HCT116 (cell line): ENCODE results near the gene DCAF4L1. TPM values are rescaled to one million over a fixed set of nuclear protein-coding genes. Genes with fewer than 3 reads are reported as not detected.

Experiments used
- ATAC-seq: fragments of 200-7000 bp; cut with Tn5 transposase; 2 replicates; pipeline ENCODE4 v1.9.1; 2020; ENCODE audit warnings: mild to moderate bottlenecking, moderate library complexity
- BruUV-seq: library from RNA; stranded (reverse); fragments of 400-500 nt; replicated peaks from 2 replicates; lab custom pipeline; 2021; lab: Mats Ljungman, UMichigan
- CTCF ChIA-PET: fragments of 300-600 bp; sonication (Branson Sonifier 250); formaldehyde crosslinking; loops from one replicate; lab custom pipeline; 2021; ENCODE audit warnings: antibody characterized with exemption; lab: Charles Lee
- POLR2A ChIA-PET: fragments of 300-600, 350-600 bp; sonication (Branson Sonifier 250); formaldehyde crosslinking; loops from one replicate; lab custom pipeline; 2021; ENCODE audit warnings: antibody characterized with exemption; lab: Charles Lee
- RAD21 ChIA-PET, 2 experiments: fragments of 300-600 bp; sonication (Branson Sonifier 250); formaldehyde crosslinking; loops; one replicate each; lab custom pipeline; 2023; ENCODE audit warnings: low total read pairs in 2 of 2; ENCODE audit not compliant: uncharacterized antibody in 2 of 2, unreplicated experiment in 2 of 2, low non-redundant PET in 1 of 2; lab: Charles Lee
- DNase-seq: peaks from one replicate; pipeline ENCODE4 v3.0.0-alpha.2; 2010; ENCODE audit warnings: low read depth, low spot score
- H2AFZ ChIP-seq: fragments of 200-600 bp; shearing (Covaris generic), sonication (generic); 2 replicates; pipeline ENCODE4 v1.6.1; 2017; ENCODE audit warnings: low read depth, mixed run types, mixed read lengths, antibody characterized with exemption, low read length; ENCODE audit not compliant: poor library complexity, severe bottlenecking
- H3K27ac ChIP-seq: 2 replicates; pipeline ENCODE4 v1.5.1; 2012; ENCODE audit warnings: low read depth, low read length
- H3K27me3 ChIP-seq: fragments of 200-600 bp; sonication (generic); 2 replicates; pipeline ENCODE4 v1.6.1; 2016; ENCODE audit warnings: mixed run types, low read length, mixed read lengths; ENCODE audit not compliant: insufficient read depth
- H3K36me3 ChIP-seq, 2 experiments: fragments of 200-500 bp in 1 of 2; fragments of 200-600 bp in 1 of 2; sonication (Bioruptor generic) in 1 of 2; sonication (generic) in 1 of 2; 2 replicates each; pipeline versions ENCODE4 v1.5.1 to v1.6.1; 2014 to 2016; ENCODE audit warnings: low read length in 2 of 2, inconsistent platforms in 1 of 2, mixed read lengths in 1 of 2, mixed run types in 1 of 2; ENCODE audit not compliant: insufficient read depth in 2 of 2, control insufficient read depth in 1 of 2
- H3K4me1 ChIP-seq, 2 experiments: fragments of 200-600 bp in 1 of 2; sonication (generic) in 1 of 2; 2 replicates each; pipeline versions ENCODE4 v1.5.1 to v1.6.1; 2012 to 2017; ENCODE audit warnings: low read length in 2 of 2, inconsistent platforms in 1 of 2, mild to moderate bottlenecking in 1 of 2, mixed read lengths in 1 of 2, mixed run types in 1 of 2, moderate library complexity in 1 of 2; ENCODE audit not compliant: insufficient read depth in 2 of 2, control insufficient read depth in 1 of 2
- H3K4me2 ChIP-seq: fragments of 200-600 bp; sonication (generic); 2 replicates; pipeline ENCODE4 v1.6.1; 2017; ENCODE audit warnings: mixed run types, low read length, mixed read lengths
- H3K4me3 ChIP-seq, 2 experiments: fragments of 200-600 bp in 1 of 2; sonication (generic) in 1 of 2; replicated peaks in 1 of 2; 2 replicates each; pipeline ENCODE4 v1.5.1; 2011 to 2016; ENCODE audit warnings: low read length in 2 of 2, control low read depth in 1 of 2, low read depth in 1 of 2, mild to moderate bottlenecking in 1 of 2, mixed read lengths in 1 of 2, mixed run types in 1 of 2
- H3K79me2 ChIP-seq: fragments of 200-600 bp; sonication (generic); 2 replicates; pipeline ENCODE4 v1.6.1; 2017; ENCODE audit warnings: mild to moderate bottlenecking, mixed run types, low read length, moderate library complexity, mixed read lengths; ENCODE audit not compliant: insufficient read depth
- H3K9ac ChIP-seq: fragments of 200-600 bp; sonication (generic); 2 replicates; pipeline ENCODE4 v1.6.1; 2016; ENCODE audit warnings: low read length, mixed read lengths
- H3K9me2 ChIP-seq: fragments of 200-600 bp; sonication (generic), shearing (Covaris generic); 2 replicates; pipeline ENCODE4 v1.6.1; 2017; ENCODE audit warnings: mixed run types, mild to moderate bottlenecking, moderate library complexity; ENCODE audit not compliant: insufficient read depth
- H3K9me3 ChIP-seq, 2 experiments: fragments of 200-500 bp in 1 of 2; fragments of 200-600 bp in 1 of 2; sonication (Bioruptor generic) in 1 of 2; sonication (generic) in 1 of 2; 2 replicates each; pipeline ENCODE4 v1.6.1; 2014 to 2017; ENCODE audit warnings: low read length in 2 of 2, mixed read lengths in 2 of 2, inconsistent platforms in 1 of 2, low read depth in 1 of 2, mild to moderate bottlenecking in 1 of 2, mixed run types in 1 of 2, moderate library complexity in 1 of 2; ENCODE audit not compliant: control insufficient read depth in 1 of 2, insufficient read depth in 1 of 2
- H4K20me1 ChIP-seq: fragments of 200-600 bp; sonication (generic), shearing (Covaris generic); 2 replicates; pipeline ENCODE4 v1.6.1; 2017; ENCODE audit warnings: mixed run types, mild to moderate bottlenecking, moderate library complexity; ENCODE audit not compliant: insufficient read depth
- ATF3 ChIP-seq: IDR thresholded peaks from 2 replicates; pipeline ENCODE4 v1.6.1; 2012
- CEBPB ChIP-seq: IDR thresholded peaks from 2 replicates; pipeline ENCODE4 v1.6.1; 2012; ENCODE audit warnings: low read depth
- CTCF ChIP-seq, 3 experiments: fragments of 200-600 bp in 1 of 3; sonication (generic) in 1 of 3; IDR thresholded peaks in 2 of 3; conservative IDR thresholded peaks in 1 of 3; 2 replicates each; pipeline ENCODE4 v1.5.1; 2012 to 2017; ENCODE audit warnings: low read depth in 2 of 3, low read length in 2 of 3, antibody characterized with exemption in 1 of 3, borderline replicate concordance in 1 of 3, control low read depth in 1 of 3, mild to moderate bottlenecking in 1 of 3, mixed read lengths in 1 of 3, mixed run types in 1 of 3, moderate library complexity in 1 of 3; ENCODE audit not compliant: insufficient read depth in 1 of 3
- EGR1 ChIP-seq: IDR thresholded peaks from 2 replicates; pipeline ENCODE4 v1.6.1; 2012; ENCODE audit warnings: low read depth
- FOSL1 ChIP-seq: IDR thresholded peaks from 2 replicates; pipeline ENCODE4 v1.6.1; 2012; ENCODE audit warnings: low read depth
- SIN3A ChIP-seq: IDR thresholded peaks from 2 replicates; pipeline ENCODE4 v1.6.1; 2012; ENCODE audit warnings: low read depth
- SRF ChIP-seq: IDR thresholded peaks from 2 replicates; pipeline ENCODE4 v1.6.1; 2012; ENCODE audit warnings: low read depth
- TCF7L2 ChIP-seq: IDR thresholded peaks from 2 replicates; pipeline ENCODE4 v1.7.0; 2011; ENCODE audit warnings: borderline replicate concordance, inconsistent platforms; ENCODE audit not compliant: insufficient read depth, insufficient read length; ENCODE audit errors: extremely low read depth
- YY1 ChIP-seq: IDR thresholded peaks from 2 replicates; pipeline ENCODE4 v1.6.1; 2011; ENCODE audit warnings: low read length, low read depth, moderate library complexity, mild to moderate bottlenecking; ENCODE audit not compliant: insufficient replicate concordance; ENCODE audit errors: extremely low read depth
- ZBTB33 ChIP-seq: IDR thresholded peaks from 2 replicates; pipeline ENCODE4 v1.6.1; 2011; ENCODE audit warnings: mild to moderate bottlenecking, low read length, moderate library complexity; ENCODE audit not compliant: insufficient replicate concordance; ENCODE audit errors: extremely low read depth
- ZFX ChIP-seq: fragments of 450-650 bp; IDR thresholded peaks from 2 replicates; pipeline ENCODE4 v1.6.1; 2017
- ZNF274 ChIP-seq: fragments of 200-500 bp; sonication (Bioruptor generic); IDR thresholded peaks from 2 replicates; pipeline ENCODE4 v1.6.1; 2014; ENCODE audit warnings: mild to moderate bottlenecking, low read depth, low read length, inconsistent platforms
- intact Hi-C: fragments of 100-400 bp; cut with micrococcal nuclease; formaldehyde crosslinking; loops from 2 replicates; pipeline ENCODE4 v1.10.0; 2022
- total RNA-seq: library from RNA; stranded (reverse); gene quantifications from one replicate; pipeline ENCODE4 v1.2.1, GENCODE V29; 2021; ENCODE audit not compliant: unreplicated experiment
- TF ChIP-seq, protein P1 (sequence below): IDR thresholded peaks from 2 replicates; pipeline ENCODE4 v1.6.1; 2012; ENCODE audit warnings: low read depth
- TF ChIP-seq, protein P2 (sequence below): IDR thresholded peaks from 2 replicates; pipeline ENCODE4 v1.6.1; 2012

DCAF4L1 gene
- total RNA-seq, 1 experiment from 2014 or later: 0.39 TPM

DNA sequence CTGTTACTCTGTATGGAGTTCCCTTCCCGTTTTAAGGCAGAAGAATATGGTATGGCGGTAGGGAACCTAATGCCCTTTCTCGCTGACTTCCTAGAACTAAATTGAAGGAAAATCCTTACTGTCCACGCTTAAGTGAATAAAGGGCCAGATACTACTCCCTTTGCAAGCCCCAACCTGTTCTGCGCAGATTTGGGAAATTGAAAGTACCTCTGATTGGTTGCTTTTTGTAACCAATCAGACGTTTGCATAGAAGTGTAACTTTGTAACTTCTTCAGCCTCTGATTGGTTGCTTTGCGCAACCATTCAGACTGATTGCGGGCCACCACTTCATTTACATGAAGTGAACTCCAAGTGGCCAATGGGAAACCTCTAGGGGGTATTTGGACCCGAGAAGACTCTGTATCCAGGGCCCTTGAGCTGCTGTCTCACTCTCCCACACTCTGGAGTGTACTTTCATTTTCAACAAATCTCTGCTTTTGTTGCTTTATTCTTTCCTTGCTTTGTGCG lies 47.5 kb upstream of the DCAF4L1 start (continued):
- TF ChIP-seq ZBTB33 (no peak), ZFX (no peak), SIN3A (no peak)

DNA sequence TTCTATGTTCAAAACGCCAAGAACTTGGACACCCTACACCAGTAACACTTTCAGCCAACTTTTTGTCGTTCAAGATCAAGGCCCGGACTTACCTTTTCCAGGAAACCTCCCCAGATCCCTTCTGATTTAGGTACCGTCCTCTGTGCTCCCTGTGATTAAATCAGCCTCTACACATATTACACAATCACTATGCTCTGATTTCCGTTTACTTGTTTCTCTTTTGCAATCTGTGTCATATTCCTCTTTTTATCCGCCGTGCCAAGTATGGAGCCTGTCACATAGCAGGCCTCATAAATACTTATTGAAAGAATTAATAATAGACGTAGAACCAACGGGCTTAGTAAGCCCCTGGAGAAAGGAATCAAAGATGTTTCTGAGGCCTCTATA lies 47.0 kb upstream of the DCAF4L1 start:
- H3K9me2 ChIP-seq: no peaks in the 10 kb centered on the region
- intact Hi-C loops: no loop called here
- no peak overlapping the region for H3K9ac ChIP-seq
- no peaks in the 10 kb centered on the region for H4K20me1 ChIP-seq
- H2AFZ ChIP-seq: peak overlapping the region; percentile 79
- no TSS peak for BruUV-seq
- H3K4me2 ChIP-seq: peak overlapping the region; percentile 85
- POLR2A ChIA-PET: interaction anchor here (1.0 kb wide), 1 partner anchor 15 kb away, joined by 3 read pairs; no protein-coding TSS in a partner anchor
- H3K36me3 ChIP-seq: peaks cover 7% of the 10 kb centered on the region in 2 experiments; a peak in 2 of 4 replicates
- CTCF ChIA-PET: interaction anchor here (0.8 kb wide), 1 partner anchor 241 kb away, joined by 3 read pairs; no protein-coding TSS in a partner anchor
- H3K27ac ChIP-seq: no peak overlapping the region; the same call in 1 of the 2 replicates
- ATAC-seq: no peak; the same call in 1 of the 2 replicates
- DNase-seq: no peak
- TF ChIP-seq EGR1: no peak
- no peak for TF ChIP-seq ZNF274
- TF ChIP-seq SIN3A: no peak
- TF ChIP-seq FOSL1: no peak
- TF ChIP-seq CEBPB: no peak
- TF ChIP-seq ZFX: no peak
- TF ChIP-seq SRF: no peak; the same call in 1 of the 2 replicates
- TF ChIP-seq, protein P1, sequence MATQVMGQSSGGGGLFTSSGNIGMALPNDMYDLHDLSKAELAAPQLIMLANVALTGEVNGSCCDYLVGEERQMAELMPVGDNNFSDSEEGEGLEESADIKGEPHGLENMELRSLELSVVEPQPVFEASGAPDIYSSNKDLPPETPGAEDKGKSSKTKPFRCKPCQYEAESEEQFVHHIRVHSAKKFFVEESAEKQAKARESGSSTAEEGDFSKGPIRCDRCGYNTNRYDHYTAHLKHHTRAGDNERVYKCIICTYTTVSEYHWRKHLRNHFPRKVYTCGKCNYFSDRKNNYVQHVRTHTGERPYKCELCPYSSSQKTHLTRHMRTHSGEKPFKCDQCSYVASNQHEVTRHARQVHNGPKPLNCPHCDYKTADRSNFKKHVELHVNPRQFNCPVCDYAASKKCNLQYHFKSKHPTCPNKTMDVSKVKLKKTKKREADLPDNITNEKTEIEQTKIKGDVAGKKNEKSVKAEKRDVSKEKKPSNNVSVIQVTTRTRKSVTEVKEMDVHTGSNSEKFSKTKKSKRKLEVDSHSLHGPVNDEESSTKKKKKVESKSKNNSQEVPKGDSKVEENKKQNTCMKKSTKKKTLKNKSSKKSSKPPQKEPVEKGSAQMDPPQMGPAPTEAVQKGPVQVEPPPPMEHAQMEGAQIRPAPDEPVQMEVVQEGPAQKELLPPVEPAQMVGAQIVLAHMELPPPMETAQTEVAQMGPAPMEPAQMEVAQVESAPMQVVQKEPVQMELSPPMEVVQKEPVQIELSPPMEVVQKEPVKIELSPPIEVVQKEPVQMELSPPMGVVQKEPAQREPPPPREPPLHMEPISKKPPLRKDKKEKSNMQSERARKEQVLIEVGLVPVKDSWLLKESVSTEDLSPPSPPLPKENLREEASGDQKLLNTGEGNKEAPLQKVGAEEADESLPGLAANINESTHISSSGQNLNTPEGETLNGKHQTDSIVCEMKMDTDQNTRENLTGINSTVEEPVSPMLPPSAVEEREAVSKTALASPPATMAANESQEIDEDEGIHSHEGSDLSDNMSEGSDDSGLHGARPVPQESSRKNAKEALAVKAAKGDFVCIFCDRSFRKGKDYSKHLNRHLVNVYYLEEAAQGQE: no peak
- TF ChIP-seq YY1: no peak
- no peak for TF ChIP-seq ATF3
- TF ChIP-seq, protein P2, sequence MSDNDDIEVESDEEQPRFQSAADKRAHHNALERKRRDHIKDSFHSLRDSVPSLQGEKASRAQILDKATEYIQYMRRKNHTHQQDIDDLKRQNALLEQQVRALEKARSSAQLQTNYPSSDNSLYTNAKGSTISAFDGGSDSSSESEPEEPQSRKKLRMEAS: no peak
- TF ChIP-seq TCF7L2: no peak
- TF ChIP-seq CTCF (IDR thresholded peaks at IDR 0.05 in 2 of 3, conservative IDR thresholded peaks at IDR 0.05 in 1 of 3; ENCODE audit: borderline replicate concordance in 1 of 3, insufficient read depth in 1 of 3, low read depth in 2 of 3, low read length in 2 of 3): no peak
- peaks cover 46% of the 10 kb centered on the region for H3K79me2 ChIP-seq
- H3K4me1 ChIP-seq: peaks cover 7 to 21% of the 10 kb centered on the region in 2 experiments
- no peaks in the 10 kb centered on the region for H3K9me3 ChIP-seq
- H3K27me3 ChIP-seq: no peaks in the 10 kb centered on the region
- RAD21 ChIA-PET: no interaction called here
- H3K4me3 ChIP-seq: peak overlapping the region; percentile 88 to 95
